Measurements from ENCODE around the gene TRIM36. TPM values are rescaled to one million over a fixed set of nuclear protein-coding genes. Genes with fewer than 3 reads are reported as not detected.

TRIM36 gene
- total RNA-seq, 1 experiment from 2014 or later: 0.95 TPM

DNA sequence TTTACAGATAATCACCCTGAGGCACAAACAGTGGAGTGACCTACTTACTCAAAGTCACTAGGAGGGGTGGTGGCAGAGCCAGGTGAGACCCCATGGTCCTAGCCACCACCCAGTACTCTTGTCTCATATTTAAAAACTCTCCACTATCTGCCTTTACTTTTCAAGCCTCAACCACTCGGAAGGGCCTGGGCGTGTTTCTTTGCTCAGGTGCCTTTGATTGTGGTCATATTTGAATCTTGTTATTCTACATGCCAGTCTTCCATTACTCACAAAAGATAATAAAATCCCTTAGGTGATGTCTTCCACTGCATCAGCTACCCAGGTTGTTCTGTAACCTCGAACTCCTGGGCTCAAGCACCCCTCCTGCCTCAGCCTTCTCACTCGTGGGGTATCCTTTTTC, 20.7 kb upstream of the TRIM36 start:
- ChIA-PET POLR2A (no interaction called here), CTCF (no interaction called here)
- DNase-seq: no peak
- H3K4me1 ChIP-seq: no peaks in the 10 kb centered on the region
- TF ChIP-seq, protein P1, sequence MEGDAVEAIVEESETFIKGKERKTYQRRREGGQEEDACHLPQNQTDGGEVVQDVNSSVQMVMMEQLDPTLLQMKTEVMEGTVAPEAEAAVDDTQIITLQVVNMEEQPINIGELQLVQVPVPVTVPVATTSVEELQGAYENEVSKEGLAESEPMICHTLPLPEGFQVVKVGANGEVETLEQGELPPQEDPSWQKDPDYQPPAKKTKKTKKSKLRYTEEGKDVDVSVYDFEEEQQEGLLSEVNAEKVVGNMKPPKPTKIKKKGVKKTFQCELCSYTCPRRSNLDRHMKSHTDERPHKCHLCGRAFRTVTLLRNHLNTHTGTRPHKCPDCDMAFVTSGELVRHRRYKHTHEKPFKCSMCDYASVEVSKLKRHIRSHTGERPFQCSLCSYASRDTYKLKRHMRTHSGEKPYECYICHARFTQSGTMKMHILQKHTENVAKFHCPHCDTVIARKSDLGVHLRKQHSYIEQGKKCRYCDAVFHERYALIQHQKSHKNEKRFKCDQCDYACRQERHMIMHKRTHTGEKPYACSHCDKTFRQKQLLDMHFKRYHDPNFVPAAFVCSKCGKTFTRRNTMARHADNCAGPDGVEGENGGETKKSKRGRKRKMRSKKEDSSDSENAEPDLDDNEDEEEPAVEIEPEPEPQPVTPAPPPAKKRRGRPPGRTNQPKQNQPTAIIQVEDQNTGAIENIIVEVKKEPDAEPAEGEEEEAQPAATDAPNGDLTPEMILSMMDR (IDR thresholded peaks at IDR 0.05; ENCODE audit: insufficient read depth in 1 of 2, low read depth in 1 of 2, low read length in 1 of 2, severe bottlenecking in 1 of 2, unreplicated experiment in 1 of 2): no peak
- Mint-ChIP-seq H3K4me3 (ENCODE audit: unreplicated experiment) (no peak overlapping the region), H3K27me3 (ENCODE audit: insufficient read depth, unreplicated experiment) (no peaks in the 10 kb centered on the region), H3K27ac (ENCODE audit: unreplicated experiment) (no peak overlapping the region), H3K36me3 (ENCODE audit: insufficient read depth, unreplicated experiment) (no peaks in the 10 kb centered on the region), H3K9me3 (ENCODE audit: unreplicated experiment) (no peaks in the 10 kb centered on the region), H3K4me1 (ENCODE audit: low read depth, unreplicated experiment) (no peaks in the 10 kb centered on the region)
- no TSS peak for BruUV-seq (replicated peaks)
- intact Hi-C loops (cut with micrococcal nuclease; ENCODE audit: unreplicated experiment): no loop called here
- no peaks in the 10 kb centered on the region for H3K27me3 ChIP-seq (replicated peaks; ENCODE audit: control insufficient read depth, insufficient read depth, low read length)
- H3K4me3 ChIP-seq (ENCODE audit: low read depth, low read length): no peak overlapping the region
- H3K36me3 ChIP-seq (ENCODE audit: control insufficient read depth, insufficient read depth, low read length): no peaks in the 10 kb centered on the region
- H3K9me3 ChIP-seq: no peaks in the 10 kb centered on the region

DNA sequence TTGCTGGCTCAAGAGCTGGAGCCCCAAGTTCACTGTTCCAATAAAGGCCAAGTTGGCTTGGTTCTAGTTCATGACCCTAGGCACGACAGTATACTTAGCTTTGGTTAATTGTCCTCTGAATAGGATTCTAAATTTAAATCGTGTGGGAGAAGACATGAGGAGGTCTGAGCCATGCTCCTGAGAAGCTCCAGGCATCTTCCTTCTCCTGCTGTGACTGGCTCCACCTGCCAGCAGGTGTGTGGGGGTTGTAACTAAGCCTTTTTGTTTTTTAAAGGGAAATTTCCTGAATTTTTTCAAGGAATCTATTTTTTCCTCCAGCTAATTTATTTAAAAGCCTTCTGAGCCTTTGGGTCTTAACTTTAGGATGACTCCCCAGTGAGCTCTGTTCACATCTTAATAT, 20.2 kb upstream of the TRIM36 start:
- TF ChIP-seq, protein P1 (IDR thresholded peaks at IDR 0.05; ENCODE audit: insufficient read depth in 1 of 2, low read depth in 1 of 2, low read length in 1 of 2, severe bottlenecking in 1 of 2, unreplicated experiment in 1 of 2): no peak
- H3K27me3 Mint-ChIP-seq (ENCODE audit: insufficient read depth, unreplicated experiment): no peaks in the 10 kb centered on the region
- H3K36me3 Mint-ChIP-seq (ENCODE audit: insufficient read depth, unreplicated experiment): no peaks in the 10 kb centered on the region
- CTCF ChIA-PET: no interaction called here
- POLR2A ChIA-PET: no interaction called here
- Histone ChIP-seq H3K9me3 (no peaks in the 10 kb centered on the region), H3K36me3 (ENCODE audit: control insufficient read depth, insufficient read depth, low read length) (no peaks in the 10 kb centered on the region), H3K4me3 (ENCODE audit: low read depth, low read length) (no peak overlapping the region), H3K4me1 (no peaks in the 10 kb centered on the region), H3K27me3 (replicated peaks; ENCODE audit: control insufficient read depth, insufficient read depth, low read length) (no peaks in the 10 kb centered on the region)
- no peak for DNase-seq
- no peaks in the 10 kb centered on the region for H3K9me3 Mint-ChIP-seq (ENCODE audit: unreplicated experiment)
- no peaks in the 10 kb centered on the region for H3K4me1 Mint-ChIP-seq (ENCODE audit: low read depth, unreplicated experiment)
- no peak overlapping the region for H3K27ac Mint-ChIP-seq (ENCODE audit: unreplicated experiment)
- no TSS peak for BruUV-seq (replicated peaks)
- intact Hi-C loops (cut with micrococcal nuclease; ENCODE audit: unreplicated experiment): no loop called here
- no peak overlapping the region for H3K4me3 Mint-ChIP-seq (ENCODE audit: unreplicated experiment)

DNA sequence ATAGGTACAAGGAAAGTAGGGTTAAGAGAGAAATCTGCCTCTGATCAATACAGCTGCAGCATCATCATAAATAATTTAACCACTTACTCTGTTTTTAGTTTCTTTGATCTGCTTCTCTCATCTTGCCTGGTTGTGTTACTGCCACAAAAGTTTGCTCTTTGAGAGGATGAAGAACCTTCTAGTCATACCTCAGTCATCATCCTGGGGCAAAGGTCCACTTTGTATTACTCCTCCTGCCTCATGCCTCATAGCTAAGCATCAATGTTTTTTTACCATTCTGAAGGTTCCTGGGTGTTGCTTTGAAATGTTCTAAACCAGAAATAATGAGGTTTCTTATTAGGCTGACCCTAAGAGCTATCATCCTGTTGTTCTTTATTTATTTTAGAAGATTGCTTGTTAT, 17.1 kb upstream of the TRIM36 start:
- no TSS peak for BruUV-seq (replicated peaks)
- no peak overlapping the region for H3K4me3 Mint-ChIP-seq (ENCODE audit: unreplicated experiment)
- CTCF ChIA-PET: no interaction called here

More for the DNA sequence above, 17.1 kb upstream of the TRIM36 start:
- no peaks in the 10 kb centered on the region for H3K9me3 Mint-ChIP-seq (ENCODE audit: unreplicated experiment)
- TF ChIP-seq, protein P1 (IDR thresholded peaks at IDR 0.05; ENCODE audit: insufficient read depth in 1 of 2, low read depth in 1 of 2, low read length in 1 of 2, severe bottlenecking in 1 of 2, unreplicated experiment in 1 of 2): no peak
- intact Hi-C loops (cut with micrococcal nuclease; ENCODE audit: unreplicated experiment): no loop called here
- Histone ChIP-seq H3K4me3 (ENCODE audit: low read depth, low read length) (no peak overlapping the region), H3K9me3 (no peaks in the 10 kb centered on the region), H3K36me3 (ENCODE audit: control insufficient read depth, insufficient read depth, low read length) (no peaks in the 10 kb centered on the region), H3K4me1 (no peaks in the 10 kb centered on the region), H3K27me3 (replicated peaks; ENCODE audit: control insufficient read depth, insufficient read depth, low read length) (no peaks in the 10 kb centered on the region)
- peaks cover 6% of the 10 kb centered on the region for H3K27me3 Mint-ChIP-seq (ENCODE audit: insufficient read depth, unreplicated experiment)
- H3K4me1 Mint-ChIP-seq (ENCODE audit: low read depth, unreplicated experiment): no peaks in the 10 kb centered on the region
- H3K36me3 Mint-ChIP-seq (ENCODE audit: insufficient read depth, unreplicated experiment): no peaks in the 10 kb centered on the region
- POLR2A ChIA-PET: no interaction called here
- no peak overlapping the region for H3K27ac Mint-ChIP-seq (ENCODE audit: unreplicated experiment)
- no peak for DNase-seq

Measured in Caco-2 (cell line).